Mesenchymal stem cell (in vitro differentiated cells and primary cell): ENCODE data around the gene DDC.

Source experiments
- DNase-seq: peaks from one replicate; pipeline ENCODE4 v3.0.0-alpha.2; 2013
- H2AFZ ChIP-seq: one replicate; pipeline ENCODE4 v1.6.1; 2013; ENCODE audit warnings: low read depth, mild to moderate bottlenecking, control low read depth, inconsistent platforms, low read length, moderate library complexity
- H2AK5ac ChIP-seq: 2 replicates; pipeline ENCODE4 v1.6.1; 2013; ENCODE audit warnings: low read length, moderate library complexity, mild to moderate bottlenecking, inconsistent platforms; ENCODE audit not compliant: severe bottlenecking
- H2BK120ac ChIP-seq: one replicate; pipeline ENCODE4 v1.6.1; 2013; ENCODE audit warnings: low read depth, mild to moderate bottlenecking, inconsistent platforms, low read length, moderate library complexity
- H2BK12ac ChIP-seq, 2 experiments: one replicate each; pipeline ENCODE4 v1.6.1; 2013; ENCODE audit warnings: inconsistent platforms in 2 of 2, low read length in 2 of 2, mild to moderate bottlenecking in 2 of 2, moderate library complexity in 2 of 2, control low read depth in 1 of 2
- H2BK15ac ChIP-seq: one replicate; pipeline ENCODE4 v1.6.1; 2013; ENCODE audit warnings: mild to moderate bottlenecking, low read depth, inconsistent platforms; ENCODE audit not compliant: poor library complexity, severe bottlenecking
- H2BK5ac ChIP-seq: 2 replicates; pipeline ENCODE4 v1.6.1; 2013; ENCODE audit warnings: low read depth, mild to moderate bottlenecking, low read length, control low read depth, inconsistent platforms; ENCODE audit not compliant: poor library complexity, severe bottlenecking
- H3K14ac ChIP-seq, 2 experiments: one replicate each; pipeline ENCODE4 v1.6.1; 2013; ENCODE audit warnings: inconsistent platforms in 2 of 2, low read length in 2 of 2, control low read depth in 1 of 2, mild to moderate bottlenecking in 1 of 2, moderate library complexity in 1 of 2
- H3K18ac ChIP-seq, 2 experiments: one replicate each; pipeline ENCODE4 v1.6.1; 2013; ENCODE audit warnings: inconsistent platforms in 2 of 2, low read length in 2 of 2, control low read depth in 1 of 2, low read depth in 1 of 2, mild to moderate bottlenecking in 1 of 2
- H3K23ac ChIP-seq, 2 experiments: one replicate each; pipeline ENCODE4 v1.6.1; 2013; ENCODE audit warnings: inconsistent platforms in 2 of 2, low read length in 2 of 2, mild to moderate bottlenecking in 2 of 2, moderate library complexity in 2 of 2, control low read depth in 1 of 2
- H3K27ac ChIP-seq: 2 replicates; pipeline ENCODE4 v1.5.1; 2013; ENCODE audit warnings: mild to moderate bottlenecking, moderate library complexity, low read length, control low read depth, inconsistent platforms; ENCODE audit not compliant: poor library complexity, severe bottlenecking
- H3K27me3 ChIP-seq, 2 experiments: 2 replicates each; pipeline versions ENCODE4 v1.6.1 to v1.7.0; 2013; ENCODE audit warnings: low read length in 2 of 2, mild to moderate bottlenecking in 2 of 2, moderate library complexity in 2 of 2, control low read depth in 1 of 2, inconsistent platforms in 1 of 2; ENCODE audit not compliant: control insufficient read depth in 1 of 2, insufficient read depth in 1 of 2
- H3K36me3 ChIP-seq, 2 experiments: 2 replicates each; pipeline versions ENCODE4 v1.6.1 to v1.7.0; 2013; ENCODE audit warnings: low read length in 2 of 2, control low read depth in 1 of 2, inconsistent platforms in 1 of 2, low read depth in 1 of 2, mild to moderate bottlenecking in 1 of 2; ENCODE audit not compliant: insufficient read depth in 2 of 2, control insufficient read depth in 1 of 2
- H3K4ac ChIP-seq, 2 experiments: one replicate each; pipeline ENCODE4 v1.6.1; 2013; ENCODE audit warnings: inconsistent platforms in 2 of 2, low read length in 2 of 2, mild to moderate bottlenecking in 2 of 2, moderate library complexity in 2 of 2, control low read depth in 1 of 2, low read depth in 1 of 2
- H3K4me1 ChIP-seq: 2 replicates; pipeline ENCODE4 v1.6.1; 2013; ENCODE audit warnings: low read depth, low read length, control low read depth; ENCODE audit not compliant: control insufficient read depth, insufficient read depth
- H3K4me2 ChIP-seq: 2 replicates; pipeline ENCODE4 v1.6.1; 2013; ENCODE audit warnings: low read length, mild to moderate bottlenecking, inconsistent platforms; ENCODE audit not compliant: poor library complexity, severe bottlenecking
- H3K4me3 ChIP-seq, 2 experiments: 2 replicates each; pipeline versions ENCODE4 v1.5.1 to v1.7.0; 2013; ENCODE audit warnings: low read length in 2 of 2, mild to moderate bottlenecking in 2 of 2, control low read depth in 1 of 2, low read depth in 1 of 2; ENCODE audit not compliant: insufficient read depth in 1 of 2
- H3K79me1 ChIP-seq: replicated peaks from 2 replicates; pipeline ENCODE4 v1.6.1; 2013; ENCODE audit warnings: mild to moderate bottlenecking, control low read depth, low read length, inconsistent platforms; ENCODE audit not compliant: poor library complexity, severe bottlenecking
- H3K9ac ChIP-seq: 2 replicates; pipeline ENCODE4 v1.7.0; 2013; ENCODE audit warnings: mild to moderate bottlenecking, low read length, moderate library complexity
- H3K9me3 ChIP-seq: 2 replicates; pipeline ENCODE4 v1.7.0; 2013; ENCODE audit warnings: mild to moderate bottlenecking, low read length; ENCODE audit not compliant: control insufficient read depth
- H4K8ac ChIP-seq: one replicate; pipeline ENCODE4 v1.6.1; 2013; ENCODE audit warnings: inconsistent platforms, mild to moderate bottlenecking, low read length, moderate library complexity
- H4K91ac ChIP-seq: one replicate; pipeline ENCODE4 v1.6.1; 2013; ENCODE audit warnings: mild to moderate bottlenecking, low read length, inconsistent platforms
- WGBS: methylation state at CpG from one replicate; pipeline ENCODE4 v1.1.7; 2013; ENCODE audit warnings: mixed read lengths; 5-methylcytosine and 5-hydroxymethylcytosine counted together

Gene DDC

GRCh38 chr7:50431316-50431715 lies 133.9 kb downstream of the DDC start:
- H2BK5ac ChIP-seq: no peak overlapping the region
- peaks cover 2% of the 10 kb centered on the region for H3K4me1 ChIP-seq
- H2BK15ac ChIP-seq: no peak overlapping the region
- no peak overlapping the region for H3K23ac ChIP-seq
- no peak overlapping the region for H4K91ac ChIP-seq
- 100% methylated on average over 2 of the region's 2 CpGs for WGBS
- H3K18ac ChIP-seq: no peak overlapping the region
- H3K27me3 ChIP-seq: no peaks in the 10 kb centered on the region
- no peak overlapping the region for H2AFZ ChIP-seq
- no peak overlapping the region for H3K4ac ChIP-seq
- DNase-seq: no peak
- no peaks in the 10 kb centered on the region for H3K9me3 ChIP-seq
- no peak overlapping the region for H4K8ac ChIP-seq
- no peak overlapping the region for H3K9ac ChIP-seq
- no peak overlapping the region for H2AK5ac ChIP-seq
- no peaks in the 10 kb centered on the region for H3K79me1 ChIP-seq
- H3K4me2 ChIP-seq: no peak overlapping the region
- H2BK120ac ChIP-seq: no peak overlapping the region
- H3K4me3 ChIP-seq: no peak overlapping the region
- no peak overlapping the region for H3K14ac ChIP-seq
- no peaks in the 10 kb centered on the region for H3K36me3 ChIP-seq
- no peak overlapping the region for H3K27ac ChIP-seq
- H2BK12ac ChIP-seq: no peak overlapping the region

DNA sequence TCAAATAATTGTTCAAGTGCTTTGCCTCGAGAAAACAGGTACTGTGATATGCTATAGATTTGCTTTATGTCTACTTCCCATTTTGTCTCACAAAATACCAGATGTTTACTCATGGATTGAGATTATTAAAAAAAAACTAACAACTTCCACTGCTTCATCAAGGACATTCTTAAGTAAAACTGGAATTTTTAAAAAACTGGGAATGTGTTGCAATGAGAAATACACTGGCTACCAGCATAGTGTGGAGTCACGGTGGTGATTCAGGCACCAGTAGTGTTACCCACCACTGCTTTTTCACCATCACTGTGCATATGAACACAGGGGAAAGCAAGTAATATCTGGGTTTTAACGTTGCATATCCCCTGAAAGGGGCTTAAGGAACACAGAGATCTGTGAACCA lies 136.3 kb downstream of the DDC start:
- no peak overlapping the region for H2AK5ac ChIP-seq
- no peaks in the 10 kb centered on the region for H3K36me3 ChIP-seq
- H3K4ac ChIP-seq: no peak overlapping the region
- H2BK15ac ChIP-seq: no peak overlapping the region
- H2BK5ac ChIP-seq: no peak overlapping the region
- WGBS: 69% methylated on average over 2 of the region's 3 CpGs
- H4K91ac ChIP-seq: no peak overlapping the region
- no peaks in the 10 kb centered on the region for H3K27me3 ChIP-seq
- H3K9me3 ChIP-seq: no peaks in the 10 kb centered on the region
- H2BK12ac ChIP-seq: no peak overlapping the region
- no peak overlapping the region for H3K14ac ChIP-seq
- no peaks in the 10 kb centered on the region for H3K79me1 ChIP-seq
- no peak overlapping the region for H3K18ac ChIP-seq
- H4K8ac ChIP-seq: no peak overlapping the region
- no peak overlapping the region for H3K27ac ChIP-seq
- H3K9ac ChIP-seq: no peak overlapping the region
- H3K23ac ChIP-seq: no peak overlapping the region
- no peak overlapping the region for H2BK120ac ChIP-seq
- DNase-seq: no peak
- no peak overlapping the region for H3K4me2 ChIP-seq
- H2AFZ ChIP-seq: no peak overlapping the region
- no peak overlapping the region for H3K4me3 ChIP-seq
- H3K4me1 ChIP-seq: no peaks in the 10 kb centered on the region

GRCh38 chr7:50427518-50427917 lies 137.7 kb downstream of the DDC start:
- no peak overlapping the region for H3K14ac ChIP-seq
- H3K23ac ChIP-seq: no peak overlapping the region
- H3K27ac ChIP-seq: no peak overlapping the region
- H2BK15ac ChIP-seq: no peak overlapping the region
- WGBS: 86% methylated on average over 2 of the region's 2 CpGs
- H3K9me3 ChIP-seq: no peaks in the 10 kb centered on the region
- H3K4me3 ChIP-seq: no peak overlapping the region
- H2AFZ ChIP-seq: no peak overlapping the region
- no peaks in the 10 kb centered on the region for H3K36me3 ChIP-seq
- no peak overlapping the region for H3K4me2 ChIP-seq
- no peak overlapping the region for H3K18ac ChIP-seq
- no peak overlapping the region for H2BK5ac ChIP-seq
- no peak overlapping the region for H3K4ac ChIP-seq
- no peak overlapping the region for H2BK12ac ChIP-seq
- no peak overlapping the region for H3K9ac ChIP-seq
- no peak overlapping the region for H4K8ac ChIP-seq
- no peak overlapping the region for H2AK5ac ChIP-seq
- no peak overlapping the region for H4K91ac ChIP-seq
- H2BK120ac ChIP-seq: no peak overlapping the region
- no peak for DNase-seq
- no peaks in the 10 kb centered on the region for H3K4me1 ChIP-seq
- no peaks in the 10 kb centered on the region for H3K27me3 ChIP-seq
- no peaks in the 10 kb centered on the region for H3K79me1 ChIP-seq

DNA sequence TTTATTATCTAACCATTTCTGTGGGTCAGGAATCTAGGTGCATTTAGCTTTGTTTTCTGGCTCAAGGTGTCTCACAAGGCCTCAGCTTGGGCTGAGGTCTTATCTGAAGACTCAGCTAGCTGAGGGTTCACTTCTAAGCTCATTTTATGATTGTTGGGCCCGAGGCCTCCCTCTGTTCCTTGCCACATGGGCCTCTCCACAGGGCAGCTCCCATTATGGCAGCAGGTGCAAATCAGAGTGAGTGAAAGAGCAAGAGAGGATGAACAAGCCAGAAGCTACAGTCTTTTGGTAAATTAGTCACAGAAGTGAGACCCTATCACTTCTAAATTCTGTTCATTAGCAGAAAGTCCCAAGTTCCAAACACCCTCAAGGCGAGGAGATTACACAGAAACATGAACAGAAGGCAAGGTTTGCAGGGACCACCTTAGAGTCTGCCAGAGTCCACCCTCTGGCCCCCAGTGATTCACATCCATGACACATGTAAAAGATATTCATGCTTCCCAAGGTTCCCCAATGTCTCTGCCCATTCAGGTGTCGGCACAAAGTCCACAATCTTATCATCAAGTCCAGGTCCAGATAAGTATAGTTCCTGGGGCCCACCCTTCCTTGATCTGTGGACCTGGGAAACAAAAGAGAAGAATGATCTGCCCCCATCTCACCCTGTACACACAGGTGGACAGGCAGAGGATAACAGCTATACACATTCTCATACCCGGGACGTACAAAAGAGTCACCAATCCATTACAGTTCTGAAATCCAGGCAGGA lies 138.7 kb downstream of the DDC start:
- Histone ChIP-seq H3K4me1 (no peaks in the 10 kb centered on the region), H3K9me3 (no peaks in the 10 kb centered on the region), H3K9ac (no peak overlapping the region), H2BK15ac (no peak overlapping the region), H3K27me3 (no peaks in the 10 kb centered on the region), H2AK5ac (no peak overlapping the region), H2BK120ac (no peak overlapping the region), H3K79me1 (no peaks in the 10 kb centered on the region), H3K14ac (no peak overlapping the region), H4K8ac (no peak overlapping the region), H3K18ac (no peak overlapping the region), H3K4ac (no peak overlapping the region), H3K36me3 (no peaks in the 10 kb centered on the region), H3K27ac (no peak overlapping the region), H2AFZ (no peak overlapping the region), H2BK12ac (no peak overlapping the region), H3K23ac (no peak overlapping the region), H4K91ac (no peak overlapping the region), H3K4me2 (no peak overlapping the region), H3K4me3 (no peak overlapping the region), H2BK5ac (no peak overlapping the region)
- no peak for DNase-seq
- 88% methylated on average over 5 of the region's 5 CpGs for WGBS
